GM18873 (cell line): ENCODE measurements around the gene UNC5B.
"Not testable (repeated sequence)": the region's sequence is repeated elsewhere in the genome, so short reads cannot be mapped to it uniquely, and the experiment has no call there.

Experiments
- ATAC-seq: cut with Tn5 transposase; IDR thresholded peaks from one replicate; pipeline ENCODE4 v1.9.1; 2021; ENCODE audit warnings: mild to moderate bottlenecking, moderate library complexity, moderate number of reproducible peaks; ENCODE audit not compliant: unreplicated experiment, low FRiP score

Gene UNC5B

DNA sequence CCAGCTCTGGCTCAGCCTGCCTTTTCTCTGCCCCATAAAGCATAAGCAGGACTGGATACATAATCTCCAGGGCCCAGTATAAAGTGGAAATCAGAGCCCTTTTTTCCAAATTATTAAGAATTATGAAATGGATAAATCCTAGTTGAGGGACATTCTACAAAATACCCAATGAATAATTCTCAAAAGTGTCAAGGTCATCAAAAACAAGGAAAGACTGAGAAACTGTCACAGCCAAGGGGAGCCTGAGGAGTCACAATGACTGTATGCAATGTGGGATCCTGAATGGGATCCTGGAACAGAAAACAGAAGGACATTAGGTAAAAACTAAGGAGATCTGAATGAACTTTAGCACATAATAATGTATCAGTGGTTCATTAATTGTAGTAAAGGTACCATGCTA lies 4.8 kb upstream of the UNC5B start:
- ATAC-seq = no peak

DNA sequence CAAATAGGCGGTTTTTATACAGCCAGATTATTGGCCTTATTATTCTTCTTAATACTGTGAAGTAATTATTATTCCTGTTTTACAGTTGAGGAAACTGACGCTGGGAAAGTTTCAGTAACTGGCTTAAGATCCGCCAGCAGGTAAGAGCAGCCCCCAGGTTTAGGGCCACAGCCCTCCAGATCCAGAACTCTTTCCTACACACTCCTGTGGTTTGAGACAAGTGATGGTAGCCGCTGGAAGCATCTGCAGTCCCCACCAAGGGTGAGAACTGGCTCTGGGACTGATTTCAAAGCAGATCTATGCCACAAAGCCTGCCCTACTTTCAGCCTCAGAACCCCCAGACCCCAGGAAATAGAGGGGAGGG lies 3.0 kb upstream of the UNC5B start:
- no peak for ATAC-seq

- ATAC-seq = no peak
Observed at GRCh38 chr10:71209731-71210541, 2.4 kb upstream of the UNC5B start.

DNA sequence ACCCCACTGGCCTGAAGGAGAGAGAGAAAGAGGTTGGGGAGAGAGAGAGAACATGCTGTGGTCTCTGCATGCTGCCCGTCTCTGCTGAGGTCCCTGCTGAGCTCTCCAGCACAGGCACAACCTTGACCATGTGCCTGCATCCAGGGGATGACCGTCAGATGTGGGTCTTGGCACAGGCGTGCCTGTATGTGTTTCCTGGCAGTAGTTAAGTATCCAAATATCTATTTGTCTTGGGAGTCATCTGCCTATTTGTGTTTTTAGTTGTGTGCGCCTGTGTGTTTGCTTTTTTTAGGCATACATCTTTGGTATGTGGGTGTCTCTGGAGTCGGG lies 1.9 kb upstream of the UNC5B start:
- ATAC-seq = no peak

DNA sequence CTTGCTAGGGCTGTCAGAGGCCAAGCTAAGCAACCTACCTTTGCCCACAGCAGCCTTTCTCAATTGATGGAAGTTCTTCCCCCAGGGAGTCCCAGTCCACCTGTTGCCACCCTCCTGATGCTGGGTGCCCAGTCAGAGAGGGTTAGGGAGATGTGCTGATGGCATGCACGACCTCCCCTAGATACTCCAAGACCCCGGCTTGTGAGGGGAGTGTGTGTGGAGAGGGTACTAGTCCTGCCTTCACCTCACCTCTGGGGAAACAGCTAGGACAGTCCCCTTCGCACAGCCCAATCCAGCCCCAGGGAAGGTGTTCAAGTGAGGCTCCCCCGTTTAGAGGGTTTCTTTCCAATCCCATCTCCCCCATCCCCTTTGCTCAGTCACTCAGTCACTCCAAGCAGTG lies 1.3 kb upstream of the UNC5B start:
- no peak for ATAC-seq

DNA sequence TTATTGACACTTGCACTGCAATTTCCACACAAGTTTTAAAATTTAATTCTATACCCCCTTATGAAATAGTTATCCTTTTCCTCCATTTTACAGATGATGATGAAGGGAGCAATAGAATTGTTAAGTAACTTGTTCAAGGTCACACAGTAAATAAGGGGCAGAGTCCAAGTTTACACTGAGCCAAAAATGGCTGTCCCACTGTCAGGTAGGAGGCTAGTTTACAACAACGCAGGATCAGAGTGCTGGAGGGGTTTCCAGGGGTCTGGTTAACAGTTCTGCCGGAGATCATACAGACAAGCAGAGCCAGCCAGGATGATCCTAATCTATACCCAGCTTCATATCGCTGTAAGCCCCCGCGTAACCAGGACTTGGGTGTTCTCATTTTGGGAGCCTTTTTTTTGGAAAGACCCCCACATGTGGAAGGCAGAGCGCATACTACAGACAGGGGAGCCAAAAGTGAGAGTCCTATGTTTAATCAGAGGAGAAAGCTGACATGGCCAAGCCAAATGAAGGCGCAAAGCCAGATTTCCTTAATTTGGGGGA lies 524 bp upstream of the UNC5B start:
- ATAC-seq = no peak

- ATAC-seq = no peak
Observed at GRCh38 chr10:71213127-71213621, 804 bp downstream of the UNC5B start.

GRCh38 chr10:71213761-71214440 lies 1.5 kb downstream of the UNC5B start:
- no peak for ATAC-seq

DNA sequence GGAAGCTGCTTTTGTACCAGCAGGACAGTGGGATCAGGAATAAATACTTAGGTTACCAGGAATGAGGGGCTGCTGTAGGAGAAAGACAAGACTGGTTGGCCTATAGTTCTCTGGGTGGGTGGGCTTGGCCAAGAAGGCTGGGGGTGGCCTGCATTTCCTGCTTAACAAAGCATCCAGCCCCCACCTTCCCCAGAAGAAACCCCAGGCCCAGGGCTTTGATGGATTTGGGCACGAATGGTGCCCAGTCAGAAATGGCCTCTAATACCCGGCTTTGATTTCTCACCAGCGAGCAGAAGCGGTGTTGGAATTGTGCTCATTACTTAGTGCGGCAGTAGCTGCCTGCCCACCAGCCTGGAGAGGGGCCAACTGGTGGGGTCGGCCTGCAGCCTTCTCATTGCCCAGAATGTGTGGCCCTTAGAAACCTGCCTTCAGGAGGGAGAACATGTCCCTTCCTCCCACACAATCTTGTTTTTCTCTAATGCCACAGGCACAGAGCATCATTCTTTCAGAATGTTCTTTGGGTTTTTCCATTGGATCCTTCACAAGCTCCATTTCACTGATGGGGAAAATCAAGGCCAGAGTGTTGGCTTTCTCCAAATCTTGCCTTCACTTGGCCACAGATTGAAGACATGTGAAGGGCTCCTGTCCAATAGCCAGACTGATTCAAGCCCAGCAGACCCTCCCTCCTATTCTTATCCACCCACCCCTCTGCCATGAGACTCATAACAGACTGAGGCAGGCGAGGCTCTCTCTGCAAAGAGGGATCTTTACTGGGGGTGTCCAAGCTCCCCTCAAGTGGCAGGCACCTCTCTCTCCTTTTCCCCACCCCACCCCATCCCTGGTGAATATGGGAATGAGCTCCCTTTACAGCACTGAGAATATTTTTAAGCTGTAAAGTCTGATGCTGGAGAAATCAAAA lies 2.5 kb downstream of the UNC5B start:
- no peak for ATAC-seq

GRCh38 chr10:71216363-71216695 lies 4.0 kb downstream of the UNC5B start:
- no peak for ATAC-seq

GRCh38 chr10:71216751-71217265 lies 4.4 kb downstream of the UNC5B start:
- no peak for ATAC-seq

- no peak for ATAC-seq
Observed at GRCh38 chr10:71217266-71218045, 5.1 kb downstream of the UNC5B start.

DNA sequence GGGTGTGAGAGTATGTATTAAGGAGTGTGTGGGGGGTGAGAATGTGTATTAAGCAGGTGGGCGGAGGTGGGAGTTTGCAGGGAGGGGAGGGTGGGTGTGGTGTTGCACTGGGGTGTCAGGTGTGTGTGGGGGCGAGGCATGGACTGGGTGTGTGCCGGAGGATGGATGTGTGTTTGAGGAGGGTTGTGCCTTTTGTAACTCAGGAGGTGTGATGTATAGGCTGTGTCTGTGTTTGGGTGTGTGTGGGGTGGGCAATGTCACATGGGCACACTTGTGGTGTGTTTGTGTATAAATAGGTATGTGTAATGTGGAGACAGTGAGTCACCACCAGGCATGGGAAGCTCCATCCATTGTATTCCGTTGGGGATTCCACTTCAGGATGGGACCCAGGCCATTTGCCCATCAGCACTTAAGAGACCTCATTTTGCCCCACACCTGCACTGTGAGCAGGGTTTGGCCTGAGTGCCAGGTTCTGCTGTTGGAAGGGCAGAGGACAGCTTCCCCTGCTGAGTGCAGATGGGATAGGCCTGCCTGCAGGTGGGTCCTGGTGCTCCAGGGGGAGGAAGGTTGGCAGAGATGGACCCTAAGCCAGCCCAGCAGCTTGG lies 5.8 kb downstream of the UNC5B start:
- ATAC-seq = no peak

GRCh38 chr10:71218651-71219050 lies 6.3 kb downstream of the UNC5B start:
- no peak for ATAC-seq

DNA sequence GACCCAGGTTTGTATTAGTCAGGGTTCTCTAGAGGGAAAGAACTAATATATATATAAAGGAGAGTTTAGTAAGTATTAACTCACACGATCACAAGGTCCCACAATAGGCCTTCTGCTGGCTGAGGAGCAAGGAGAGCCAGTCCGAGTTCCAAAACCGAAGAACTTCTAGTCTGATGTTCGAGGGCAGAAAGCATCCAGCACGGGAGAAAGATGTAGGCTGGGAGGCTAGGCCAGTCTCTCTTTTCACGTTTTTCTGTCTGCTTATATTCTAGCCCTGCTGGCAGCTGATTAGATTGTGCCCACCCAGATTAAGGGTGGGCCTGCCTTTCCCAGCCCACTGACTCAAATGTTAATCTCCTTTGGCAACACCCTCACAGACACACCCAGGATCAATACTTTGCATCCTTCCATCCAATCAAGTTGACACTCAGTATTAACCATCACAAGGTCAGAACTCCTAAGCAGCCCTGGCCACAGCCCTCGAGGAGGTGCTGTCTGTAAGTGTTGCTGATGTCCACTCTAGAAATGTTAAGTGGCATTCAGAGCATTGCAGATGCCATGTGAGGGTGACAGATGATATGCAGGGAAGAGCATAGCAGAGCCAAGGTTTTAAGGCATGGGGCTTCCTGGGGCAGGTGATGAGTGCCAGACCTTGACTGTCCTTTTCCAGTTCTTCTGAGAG lies 7.0 kb downstream of the UNC5B start:
- not testable (repeated sequence) for ATAC-seq

- ATAC-seq = no peak
Observed at GRCh38 chr10:71219918-71220688, 7.7 kb downstream of the UNC5B start.

GRCh38 chr10:71220689-71221540 lies 8.5 kb downstream of the UNC5B start:
- no peak for ATAC-seq
